Measurements from ENCODE around the gene PSPC1.

The PSPC1 gene

DNA sequence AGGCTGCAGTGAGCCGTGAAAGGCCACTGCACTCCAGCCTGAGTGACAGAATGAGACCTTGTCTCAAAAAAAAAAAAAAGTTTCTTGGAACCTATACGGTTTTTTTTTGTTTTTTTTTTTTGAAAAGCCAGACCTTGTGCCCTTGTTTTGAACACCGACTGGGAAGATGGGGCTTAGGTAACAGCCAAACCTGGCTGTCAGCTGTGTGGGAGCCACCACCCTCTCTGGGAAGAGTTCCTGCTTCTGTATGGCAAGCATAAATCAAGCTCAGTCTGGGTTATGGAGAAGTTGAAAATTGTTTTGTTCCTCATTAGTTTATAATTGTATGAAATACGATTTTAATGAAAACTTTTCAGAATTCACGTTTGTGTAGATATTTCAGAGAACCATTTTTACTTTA, 109.8 kb downstream of the PSPC1 start:
- no peak for DNase-seq

GRCh38 chr13:19670147-19670546, 112.6 kb downstream of the PSPC1 start:
- DNase-seq, result no peak

- no peak for DNase-seq
These were observed 114.0 kb downstream of the PSPC1 start for GRCh38 chr13:19668778-19669177.

GRCh38 chr13:19665427-19665859, 117.3 kb downstream of the PSPC1 start:
- DNase-seq, result no peak

DNA sequence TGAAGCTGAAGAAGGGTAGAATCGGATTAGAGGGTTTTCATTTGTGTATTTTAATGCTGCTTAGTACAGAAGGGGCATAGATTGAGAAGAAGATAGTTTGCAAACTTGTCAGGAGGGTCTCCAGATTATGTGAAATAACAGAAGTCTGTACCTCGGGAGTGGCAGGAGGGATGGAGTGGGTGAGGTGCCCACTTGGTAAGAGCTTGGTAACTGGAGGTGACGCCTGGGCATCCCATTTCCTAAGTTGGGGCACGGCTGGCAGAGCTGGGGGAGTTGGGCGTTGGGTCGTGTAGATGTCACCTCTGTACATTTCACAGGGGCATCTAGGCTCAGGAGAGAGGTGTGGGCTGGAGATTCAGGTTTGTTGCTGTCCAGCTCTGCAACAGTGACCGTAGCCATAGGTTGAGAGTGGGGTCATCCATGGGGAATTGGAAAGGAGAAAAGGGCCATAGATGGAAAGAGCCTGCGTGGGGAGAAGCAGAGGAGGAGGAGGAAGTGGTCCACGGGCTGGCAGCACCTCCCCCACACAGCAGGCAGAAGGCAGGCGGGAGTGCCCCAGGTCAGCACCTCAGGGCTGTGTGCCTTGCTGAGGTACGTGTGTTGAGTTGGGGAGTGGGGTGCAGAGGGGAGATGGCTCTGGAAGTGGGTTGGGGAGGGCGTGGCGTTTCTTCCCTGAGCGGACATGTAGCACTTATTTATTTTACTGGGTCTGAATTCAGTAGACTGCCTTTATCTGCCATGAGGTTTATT, 118.1 kb downstream of the PSPC1 start:
- DNase-seq, result no peak

- no peak for DNase-seq
These were observed 119.2 kb downstream of the PSPC1 start for GRCh38 chr13:19663416-19663979.

DNA sequence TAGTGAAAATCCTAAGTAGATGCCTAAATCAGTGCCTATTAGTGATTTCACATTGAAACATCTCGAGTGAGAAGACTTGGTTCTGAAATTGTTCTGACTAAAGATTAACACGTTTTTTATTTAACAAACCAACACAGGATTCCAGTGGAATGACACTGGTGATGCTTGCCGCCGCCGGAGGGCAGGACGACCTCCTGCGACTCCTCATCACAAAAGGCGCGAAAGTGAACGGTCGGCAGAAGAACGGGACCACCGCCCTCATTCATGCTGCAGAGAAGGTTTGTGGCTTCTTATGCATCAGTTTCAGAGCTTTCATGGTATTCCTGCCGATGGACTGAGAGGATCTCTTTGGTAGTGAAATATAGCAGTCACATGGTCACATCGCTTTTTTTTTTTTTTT, 121.2 kb downstream of the PSPC1 start:
- DNase-seq, result no peak

DNA sequence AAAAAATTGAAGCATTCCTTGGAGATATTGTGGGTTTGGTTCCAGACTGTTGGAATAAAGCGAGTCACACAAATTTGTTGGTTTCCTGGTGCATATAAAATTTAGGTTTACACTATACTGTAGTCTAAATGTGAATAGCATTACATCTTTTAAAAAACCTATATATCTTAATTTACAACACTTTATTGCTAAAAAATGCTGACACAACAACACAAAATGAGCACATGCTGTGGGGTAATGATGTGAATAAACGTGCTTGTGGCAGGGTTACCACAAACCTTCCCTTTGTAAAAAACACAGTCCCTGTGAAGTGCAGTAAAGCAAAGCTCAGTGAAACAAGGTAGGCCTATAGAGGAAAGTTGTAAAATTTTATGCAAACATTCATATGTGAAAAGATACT, 121.6 kb downstream of the PSPC1 start:
- no peak for DNase-seq

DNA sequence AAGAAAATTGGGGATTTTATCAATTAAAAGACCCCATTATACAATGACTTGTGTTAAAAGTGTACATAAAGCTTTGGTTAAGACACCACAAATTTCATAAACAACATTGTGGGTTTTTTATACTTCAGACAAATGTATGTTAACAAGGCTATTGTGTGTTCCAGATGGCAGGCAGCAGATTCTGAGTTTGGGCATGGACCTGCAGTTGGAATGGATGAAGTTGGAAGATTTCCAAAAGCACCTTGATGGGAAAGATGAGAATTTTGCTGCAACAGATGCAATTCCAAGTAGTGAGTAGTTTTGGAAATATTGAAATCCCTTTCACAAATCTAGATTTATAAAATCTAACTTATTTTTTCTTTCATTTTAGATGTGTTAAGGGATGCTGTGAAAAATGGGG, 123.9 kb downstream of the PSPC1 start:
- no peak for DNase-seq

- DNase-seq, result no peak
These were observed 124.7 kb downstream of the PSPC1 start for GRCh38 chr13:19657872-19658591.

All from fibroblast of skin of right biceps (primary cell).